ENCODE results near the gene FTO. TPM values are rescaled to one million over a fixed set of nuclear protein-coding genes. Genes with fewer than 3 reads are reported as not detected.

Gene FTO
- total RNA-seq, 1 donor from 2014 or later: 50.2 TPM

DNA sequence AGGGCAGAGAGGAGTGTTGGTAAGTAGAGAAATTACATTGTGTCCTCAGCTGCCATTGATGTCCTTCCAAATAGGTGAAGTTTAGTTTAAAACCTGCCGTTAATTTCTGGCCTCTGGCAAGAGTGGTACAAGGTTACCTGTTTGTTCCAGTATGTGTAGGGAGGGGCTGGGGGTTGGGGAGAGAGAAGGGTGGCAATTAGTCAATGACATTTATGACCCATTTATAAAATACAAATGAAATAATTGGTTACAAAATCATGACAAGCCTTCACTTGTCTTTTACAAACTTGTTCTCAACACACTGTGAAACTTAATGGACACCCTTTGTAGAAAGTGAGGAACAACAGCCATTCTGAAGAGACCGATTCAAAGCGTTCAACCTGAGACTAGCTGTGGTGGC lies 281.0 kb downstream of the FTO start:
- TF ChIP-seq, protein P1, sequence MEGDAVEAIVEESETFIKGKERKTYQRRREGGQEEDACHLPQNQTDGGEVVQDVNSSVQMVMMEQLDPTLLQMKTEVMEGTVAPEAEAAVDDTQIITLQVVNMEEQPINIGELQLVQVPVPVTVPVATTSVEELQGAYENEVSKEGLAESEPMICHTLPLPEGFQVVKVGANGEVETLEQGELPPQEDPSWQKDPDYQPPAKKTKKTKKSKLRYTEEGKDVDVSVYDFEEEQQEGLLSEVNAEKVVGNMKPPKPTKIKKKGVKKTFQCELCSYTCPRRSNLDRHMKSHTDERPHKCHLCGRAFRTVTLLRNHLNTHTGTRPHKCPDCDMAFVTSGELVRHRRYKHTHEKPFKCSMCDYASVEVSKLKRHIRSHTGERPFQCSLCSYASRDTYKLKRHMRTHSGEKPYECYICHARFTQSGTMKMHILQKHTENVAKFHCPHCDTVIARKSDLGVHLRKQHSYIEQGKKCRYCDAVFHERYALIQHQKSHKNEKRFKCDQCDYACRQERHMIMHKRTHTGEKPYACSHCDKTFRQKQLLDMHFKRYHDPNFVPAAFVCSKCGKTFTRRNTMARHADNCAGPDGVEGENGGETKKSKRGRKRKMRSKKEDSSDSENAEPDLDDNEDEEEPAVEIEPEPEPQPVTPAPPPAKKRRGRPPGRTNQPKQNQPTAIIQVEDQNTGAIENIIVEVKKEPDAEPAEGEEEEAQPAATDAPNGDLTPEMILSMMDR (IDR thresholded peaks at IDR 0.05): no peak
- no peaks in the 10 kb centered on the region for H3K4me1 ChIP-seq
- no peaks in the 10 kb centered on the region for H3K27me3 ChIP-seq
- no peak for DNase-seq (ENCODE audit: low spot score in 2 of 2)
- H3K4me3 ChIP-seq: no peak overlapping the region
- no peaks in the 10 kb centered on the region for H3K36me3 ChIP-seq
- intact Hi-C loops (cut with DNase I): no loop called here
- H3K9me3 ChIP-seq: no peaks in the 10 kb centered on the region
- H3K27ac ChIP-seq: no peak overlapping the region

DNA sequence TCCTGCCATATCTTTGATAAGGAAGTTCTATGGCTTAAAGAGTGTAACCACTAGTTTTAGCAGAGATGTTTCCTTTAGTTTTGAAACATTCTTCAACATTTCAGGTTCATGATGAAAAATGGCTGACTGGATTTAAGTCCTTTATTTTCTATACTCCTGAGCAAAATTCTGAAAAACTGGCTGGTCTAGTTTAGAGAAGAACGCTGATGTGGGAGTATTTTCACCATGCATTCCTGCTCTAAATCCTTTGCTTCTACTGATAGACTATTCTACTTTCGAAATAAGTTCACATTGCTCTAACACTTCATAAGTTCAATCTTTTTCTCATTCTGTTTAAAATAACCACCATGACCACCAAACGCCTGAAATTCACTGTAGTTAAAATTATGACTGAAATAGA lies 281.9 kb downstream of the FTO start:
- H3K36me3 ChIP-seq: no peaks in the 10 kb centered on the region
- no peaks in the 10 kb centered on the region for H3K9me3 ChIP-seq
- no peak overlapping the region for H3K27ac ChIP-seq
- no peak for DNase-seq (ENCODE audit: low spot score in 2 of 2)
- TF ChIP-seq, protein P1 (IDR thresholded peaks at IDR 0.05): no peak
- no peak overlapping the region for H3K4me3 ChIP-seq
- H3K4me1 ChIP-seq: no peaks in the 10 kb centered on the region
- no peaks in the 10 kb centered on the region for H3K27me3 ChIP-seq
- intact Hi-C loops (cut with DNase I): no loop called here

DNA sequence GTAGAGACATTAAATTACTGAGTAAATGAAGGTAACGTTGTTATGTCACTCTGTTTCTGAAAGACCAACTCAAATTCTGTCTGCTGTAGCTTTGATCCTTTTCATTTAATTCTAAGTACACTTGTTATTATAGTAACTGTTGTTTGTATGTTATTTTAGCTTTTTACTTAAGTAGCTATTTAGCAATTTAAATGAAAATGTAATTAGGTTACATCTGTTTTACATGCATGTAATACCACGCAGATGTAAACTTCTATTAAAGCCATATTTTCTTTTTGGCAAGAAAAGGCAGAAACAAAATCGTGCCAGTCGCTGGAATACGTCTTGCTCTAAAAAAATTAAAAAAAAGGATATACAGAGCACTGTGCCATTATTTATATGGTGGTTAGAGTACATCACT lies 282.8 kb downstream of the FTO start:
- no peaks in the 10 kb centered on the region for H3K36me3 ChIP-seq
- no peak overlapping the region for H3K27ac ChIP-seq
- H3K9me3 ChIP-seq: no peaks in the 10 kb centered on the region
- DNase-seq (ENCODE audit: low spot score in 2 of 2): no peak
- intact Hi-C loops (cut with DNase I): no loop called here
- no peaks in the 10 kb centered on the region for H3K4me1 ChIP-seq
- no peaks in the 10 kb centered on the region for H3K27me3 ChIP-seq
- H3K4me3 ChIP-seq: no peak overlapping the region
- TF ChIP-seq, protein P1 (IDR thresholded peaks at IDR 0.05): no peak

DNA sequence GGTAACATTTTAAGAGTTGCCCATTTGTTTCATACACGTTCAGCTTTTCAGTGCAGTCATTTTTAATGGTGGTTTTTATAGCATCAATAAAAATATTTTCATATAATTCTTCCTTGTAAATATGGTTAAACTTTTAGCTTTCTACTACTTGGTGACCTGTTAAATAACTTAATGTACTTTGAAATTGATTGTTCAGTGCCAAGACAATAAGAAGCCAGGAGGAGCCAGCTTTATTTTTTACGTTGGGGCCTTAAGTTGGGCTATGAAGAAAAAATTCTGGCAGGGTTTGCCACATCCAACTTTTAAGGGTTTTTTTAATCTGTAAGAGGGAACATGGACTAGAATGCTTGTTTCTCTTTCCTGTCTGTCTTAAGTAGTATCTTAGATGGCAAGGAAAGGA lies 284.2 kb downstream of the FTO start:
- TF ChIP-seq, protein P1 (IDR thresholded peaks at IDR 0.05): no peak
- Histone ChIP-seq H3K36me3 (no peaks in the 10 kb centered on the region), H3K27ac (no peak overlapping the region), H3K27me3 (no peaks in the 10 kb centered on the region), H3K4me3 (no peak overlapping the region), H3K9me3 (no peaks in the 10 kb centered on the region), H3K4me1 (no peaks in the 10 kb centered on the region)
- intact Hi-C loops (cut with DNase I): no loop called here
- DNase-seq (ENCODE audit: low spot score in 2 of 2): no peak

DNA sequence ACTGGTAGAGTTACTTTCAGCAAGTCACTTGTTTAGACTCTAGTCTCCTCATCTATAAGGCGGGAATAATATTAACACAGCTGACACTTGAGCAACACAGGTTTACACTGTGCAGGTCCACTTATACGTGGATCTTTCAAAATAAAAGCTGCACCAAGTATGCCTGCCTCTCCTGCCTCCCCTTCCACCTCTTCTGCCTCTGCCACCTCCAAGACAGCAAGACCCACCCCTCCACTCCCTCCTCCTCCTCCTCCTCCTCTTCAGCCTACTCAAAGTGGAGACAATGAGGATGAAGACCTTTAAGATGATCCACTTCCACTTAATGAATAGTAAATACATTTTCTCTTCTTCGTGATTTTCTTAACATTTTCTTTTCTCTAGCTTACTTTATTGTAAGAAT lies 285.6 kb downstream of the FTO start:
- Histone ChIP-seq H3K27ac (no peak overlapping the region), H3K36me3 (no peaks in the 10 kb centered on the region), H3K4me1 (no peaks in the 10 kb centered on the region), H3K4me3 (no peak overlapping the region), H3K27me3 (no peaks in the 10 kb centered on the region), H3K9me3 (no peaks in the 10 kb centered on the region)
- no peak for DNase-seq (ENCODE audit: low spot score in 2 of 2)
- intact Hi-C loops (cut with DNase I): no loop called here
- TF ChIP-seq, protein P1 (IDR thresholded peaks at IDR 0.05): no peak

DNA sequence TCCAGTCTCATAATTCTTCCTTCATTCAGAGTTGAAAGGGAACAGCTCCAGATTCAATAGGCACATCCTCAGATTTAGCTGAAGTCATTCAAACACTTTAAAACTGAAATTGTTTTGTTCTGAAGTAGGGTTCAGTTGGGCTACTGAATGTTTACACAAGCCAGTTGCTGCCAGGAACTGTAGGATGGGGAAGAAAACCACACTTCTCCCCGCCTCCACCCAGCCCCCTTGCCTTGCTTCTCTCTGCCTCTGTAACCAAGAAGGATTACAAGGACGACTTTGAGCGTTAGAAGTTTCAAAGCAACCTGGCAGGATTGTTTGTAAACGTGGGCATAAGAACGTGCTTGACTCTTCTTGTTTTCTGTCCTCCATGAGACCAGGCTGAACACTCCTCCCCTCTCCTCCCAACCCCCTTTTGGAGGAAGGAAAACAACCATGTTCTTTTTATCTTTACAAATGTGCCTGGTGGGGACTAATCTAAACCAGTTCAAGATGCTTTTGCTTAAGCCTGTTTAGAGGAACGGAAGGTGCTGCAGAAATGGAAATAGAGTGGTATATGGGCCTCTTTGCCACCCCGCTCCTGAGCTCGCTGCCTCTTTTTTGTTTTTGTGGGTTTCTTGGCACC lies 287.9 kb downstream of the FTO start:
- Histone ChIP-seq H3K4me1 (no peaks in the 10 kb centered on the region), H3K36me3 (no peaks in the 10 kb centered on the region), H3K27me3 (no peaks in the 10 kb centered on the region), H3K4me3 (no peak overlapping the region), H3K9me3 (no peaks in the 10 kb centered on the region), H3K27ac (no peak overlapping the region)
- TF ChIP-seq, protein P1 (IDR thresholded peaks at IDR 0.05): no peak
- intact Hi-C loops (cut with DNase I): no loop called here
- DNase-seq (ENCODE audit: low spot score in 2 of 2): no peak
